Smooth muscle cell of the brain vasculature (primary cell): Measurements from ENCODE around the gene PSMC3.
A peak's percentile ranks its signal among the peaks of the same experiment; 100 is the strongest.

Experiments
- DNase-seq: peaks from one replicate; pipeline ENCODE4 v3.0.0-alpha.2; 2012; ENCODE audit warnings: low read depth, low spot score

The PSMC3 gene

DNA sequence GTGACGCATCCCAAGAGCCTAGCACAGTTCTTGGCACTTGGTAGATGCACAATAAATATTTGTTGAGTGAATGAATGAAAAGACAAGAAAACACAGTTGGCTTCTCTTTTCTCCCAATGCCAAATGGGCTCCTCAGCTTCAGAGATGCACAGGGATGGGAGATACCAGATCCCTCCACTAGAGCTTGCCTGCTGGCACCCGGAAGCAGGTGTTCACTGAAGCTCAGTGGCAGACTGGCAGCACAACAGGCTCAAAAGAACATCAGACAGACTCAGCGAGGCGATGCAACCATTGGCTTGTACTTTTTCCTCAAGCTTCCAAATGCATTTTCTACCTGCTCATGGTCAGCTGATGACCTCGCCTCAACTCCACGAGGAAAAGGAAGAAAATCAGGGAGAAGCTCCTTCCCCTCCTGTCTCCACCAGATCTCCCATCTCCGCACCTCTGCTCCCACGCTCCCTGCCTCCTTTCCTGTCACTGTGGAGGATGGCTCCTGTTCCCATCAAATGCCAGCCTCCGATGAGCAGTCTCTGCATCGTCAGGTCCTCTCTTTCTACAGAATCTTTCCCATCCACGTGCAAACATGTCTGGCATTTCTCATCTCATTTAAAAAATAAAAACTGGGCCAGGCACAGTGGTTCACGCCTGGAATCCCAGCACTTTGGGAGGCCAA is 16.9 kb upstream of the PSMC3 start:
- no peak for DNase-seq

- DNase-seq, result no peak
Observed at GRCh38 chr11:47442514-47442913, 16.3 kb upstream of the PSMC3 start.

GRCh38 chr11:47441421-47441820 is 15.2 kb upstream of the PSMC3 start:
- DNase-seq, result no peak

DNA sequence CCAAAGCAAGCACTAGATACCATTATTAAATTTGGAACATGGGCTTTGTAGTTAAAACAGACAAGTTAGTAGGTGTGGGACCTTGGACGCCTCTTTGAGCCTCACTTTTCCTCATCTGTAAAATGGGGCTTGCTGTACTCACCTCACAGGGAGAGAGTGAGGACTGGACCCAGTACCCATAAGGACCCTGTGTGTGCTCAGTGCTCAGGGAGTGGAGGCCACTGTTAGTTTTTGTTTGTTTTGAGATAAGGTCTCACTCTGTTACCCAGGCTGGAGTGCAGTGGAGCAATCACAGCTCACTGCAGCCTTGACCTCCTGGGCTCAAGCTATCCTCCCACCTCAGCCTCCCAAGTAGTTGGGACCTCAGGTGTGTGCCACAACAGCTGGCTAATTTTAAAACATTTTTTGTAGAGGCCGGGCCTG is 13.8 kb upstream of the PSMC3 start:
- DNase-seq, result no peak

- no peak for DNase-seq
Observed at GRCh38 chr11:47438721-47439120, 12.5 kb upstream of the PSMC3 start.

DNA sequence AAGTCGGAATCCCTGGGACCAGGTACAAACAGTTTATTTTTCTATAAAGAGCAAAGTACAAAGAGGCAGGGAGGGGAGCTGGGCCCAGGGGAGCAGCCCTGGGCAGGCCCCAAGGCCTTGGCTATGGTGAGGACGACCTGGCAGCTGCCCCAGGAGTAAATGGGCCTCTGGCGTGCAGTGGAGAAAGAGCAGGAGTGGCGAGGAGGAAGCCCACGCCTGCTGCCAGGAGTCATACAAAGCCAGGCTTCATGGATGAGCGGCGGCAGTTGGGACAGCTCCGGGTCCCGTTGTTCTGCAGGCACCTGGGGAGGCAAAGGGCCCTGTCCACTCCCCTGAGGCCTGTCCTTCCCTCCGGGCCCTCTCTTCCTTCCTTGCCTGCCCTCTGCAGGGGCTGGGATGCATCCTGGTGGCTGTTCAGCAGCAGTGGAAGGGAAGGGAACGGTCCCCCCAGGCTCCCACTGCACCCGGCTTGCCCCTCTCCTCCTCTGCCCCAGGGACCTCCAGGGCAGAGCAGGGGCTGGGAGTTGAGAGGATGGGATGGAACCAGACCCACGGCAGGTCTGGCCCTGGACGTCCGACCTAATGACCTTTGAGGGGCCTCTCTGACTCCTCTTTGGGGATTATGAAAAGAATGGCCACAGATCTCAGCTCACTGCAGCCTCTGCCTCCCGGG is 11.6 kb upstream of the PSMC3 start:
- DNase-seq, result no peak

GRCh38 chr11:47437218-47437745 is 11.0 kb upstream of the PSMC3 start:
- no peak for DNase-seq

GRCh38 chr11:47436726-47437125 is 10.5 kb upstream of the PSMC3 start:
- DNase-seq, result no peak

GRCh38 chr11:47435687-47436086 is 9.4 kb upstream of the PSMC3 start:
- DNase-seq, result no peak

GRCh38 chr11:47434011-47434786 is 8.0 kb upstream of the PSMC3 start:
- no peak for DNase-seq

- no peak for DNase-seq
Observed at GRCh38 chr11:47433157-47433556, 6.9 kb upstream of the PSMC3 start.

DNA sequence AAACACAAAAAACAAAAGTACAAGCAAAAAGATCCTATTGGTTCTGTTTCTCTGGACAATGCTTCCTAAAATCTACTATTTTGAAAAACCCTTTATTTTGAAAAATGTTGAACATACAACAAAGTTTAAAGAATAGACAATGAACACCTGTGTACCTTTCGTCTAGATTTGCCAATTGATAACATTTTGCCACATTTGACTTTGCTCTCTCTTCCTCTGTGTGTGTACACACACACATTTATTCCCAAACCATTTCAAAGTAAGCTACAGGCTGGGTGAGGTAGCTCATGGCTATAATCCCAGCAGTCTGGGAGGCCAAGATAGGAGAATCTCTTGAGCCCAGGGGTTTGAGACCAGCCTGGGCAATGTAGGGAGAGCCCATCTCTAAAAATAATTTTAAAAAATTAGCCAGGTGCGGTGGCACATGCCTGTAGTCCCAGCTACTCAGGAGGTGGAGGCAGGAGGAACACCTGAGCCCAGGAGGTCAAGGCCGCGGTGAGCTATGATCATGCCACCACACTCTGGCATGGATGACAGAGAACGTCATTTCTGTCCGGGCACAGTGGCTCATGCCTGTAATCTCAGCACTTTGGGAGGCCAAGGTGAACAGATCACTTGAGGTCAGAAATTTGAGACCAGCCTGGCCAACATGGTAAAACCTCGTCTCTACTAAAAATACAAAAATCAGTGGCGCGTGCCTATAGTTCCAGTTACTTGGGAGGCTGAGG is 5.3 kb upstream of the PSMC3 start:
- no peak for DNase-seq

DNA sequence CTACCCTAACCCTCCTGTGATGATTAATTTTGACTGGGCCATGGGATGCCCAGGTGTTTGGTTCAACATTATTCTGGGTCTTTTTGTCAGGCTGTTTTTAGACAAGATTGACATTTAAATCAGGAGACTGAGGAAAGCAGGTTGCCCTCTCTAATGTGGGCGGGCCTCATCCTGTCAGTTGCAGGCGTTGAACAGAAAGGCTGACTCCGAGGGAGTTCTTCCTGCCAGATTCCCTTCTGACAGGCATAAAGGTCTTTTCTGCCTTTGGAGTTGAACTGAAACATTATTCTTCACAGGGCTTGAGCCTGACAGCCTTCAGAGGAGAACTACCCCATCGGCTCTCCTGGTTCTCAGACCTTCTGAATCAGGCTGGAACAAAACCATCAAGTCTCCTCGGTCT is 4.3 kb upstream of the PSMC3 start:
- no peak for DNase-seq

GRCh38 chr11:47425611-47426010 is 628 bp downstream of the PSMC3 start:
- no peak for DNase-seq

DNA sequence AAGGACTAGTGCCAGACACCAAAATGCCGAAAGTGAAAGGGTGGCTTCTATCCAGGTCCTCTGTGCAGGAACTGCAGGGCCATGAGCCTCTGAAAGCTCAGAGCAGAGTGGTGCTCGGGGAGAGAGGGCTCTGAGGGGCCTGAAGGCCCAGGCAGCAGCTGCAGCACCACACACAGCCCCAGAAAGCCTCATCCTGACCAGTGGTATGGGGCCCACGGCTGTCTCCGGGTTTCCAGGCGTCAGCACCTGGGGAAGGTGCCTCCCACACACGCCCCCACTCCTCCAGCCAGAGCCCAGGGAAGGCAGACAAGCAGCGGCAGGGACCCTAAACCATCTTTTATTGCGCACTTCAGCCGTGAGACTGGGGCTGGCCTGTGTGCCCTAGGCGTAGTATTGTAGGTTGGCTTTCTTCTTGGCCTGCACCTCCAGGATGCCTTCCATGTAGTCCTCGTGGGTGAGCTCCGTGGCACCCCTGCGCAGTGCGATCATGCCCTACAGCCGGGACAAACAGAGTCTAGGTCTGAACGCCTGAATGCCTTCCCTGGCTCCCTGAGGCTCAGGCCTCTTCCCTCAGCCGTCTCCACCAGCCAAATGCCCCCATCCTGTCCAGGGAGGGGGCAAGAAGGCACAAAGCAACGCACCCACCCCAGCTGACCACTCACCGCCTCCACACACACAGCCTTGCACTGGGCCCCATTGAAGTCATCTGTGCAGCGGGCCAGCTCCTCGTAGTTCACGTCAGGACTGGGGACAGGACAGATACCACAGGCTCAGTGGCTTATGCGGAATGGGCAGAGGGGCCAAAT is 7.6 kb downstream of the PSMC3 start:
- DNase-seq, result no peak

DNA sequence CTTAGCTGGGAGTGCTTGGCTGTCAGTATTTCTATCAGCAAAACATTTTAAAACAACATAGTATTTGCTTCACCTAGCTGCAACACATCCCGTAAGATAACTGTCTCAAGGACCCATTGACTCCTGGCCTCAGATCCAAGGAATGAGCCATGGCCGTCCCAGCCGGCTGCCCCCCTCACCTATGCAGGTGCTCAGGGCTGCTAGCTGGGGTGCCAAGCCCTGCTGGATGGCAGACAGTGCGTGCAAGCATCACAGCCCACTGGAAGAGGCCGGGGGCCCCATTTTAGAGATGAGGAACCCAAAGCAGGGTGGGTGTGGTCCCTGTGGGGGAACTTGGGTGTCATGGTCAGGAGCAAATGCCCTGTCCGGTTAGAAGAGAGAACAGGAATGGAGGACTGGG is 8.5 kb downstream of the PSMC3 start:
- no peak for DNase-seq

DNA sequence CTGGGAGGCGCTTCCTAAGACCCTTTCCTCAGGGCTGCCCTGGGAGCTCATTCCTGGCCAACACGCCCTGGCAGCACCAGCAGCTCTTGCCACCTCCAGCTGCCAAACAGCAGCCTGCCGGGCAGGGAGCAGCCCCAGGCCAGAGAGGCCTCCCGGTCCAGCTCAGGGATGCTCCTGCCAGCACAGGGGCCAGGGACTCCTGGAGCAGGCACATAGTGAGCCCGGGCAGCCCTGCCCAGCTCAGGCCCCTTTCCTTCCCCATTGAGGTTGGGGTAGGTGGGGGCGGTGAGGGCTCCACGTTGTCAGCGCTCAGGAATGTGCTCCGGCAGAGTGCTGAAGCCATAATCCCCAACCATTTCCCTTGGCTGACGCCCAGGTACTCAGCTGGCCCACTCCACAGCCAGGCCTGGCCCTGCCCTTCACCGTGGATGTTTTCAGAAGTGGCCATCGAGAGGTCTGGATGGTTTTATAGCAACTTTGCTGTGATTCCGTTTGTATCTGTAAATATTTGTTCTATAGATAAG is 10.2 kb downstream of the PSMC3 start:
- peak; percentile 66 for DNase-seq

- DNase-seq, result no peak
Observed at GRCh38 chr11:47415091-47415854, 11.0 kb downstream of the PSMC3 start.

DNA sequence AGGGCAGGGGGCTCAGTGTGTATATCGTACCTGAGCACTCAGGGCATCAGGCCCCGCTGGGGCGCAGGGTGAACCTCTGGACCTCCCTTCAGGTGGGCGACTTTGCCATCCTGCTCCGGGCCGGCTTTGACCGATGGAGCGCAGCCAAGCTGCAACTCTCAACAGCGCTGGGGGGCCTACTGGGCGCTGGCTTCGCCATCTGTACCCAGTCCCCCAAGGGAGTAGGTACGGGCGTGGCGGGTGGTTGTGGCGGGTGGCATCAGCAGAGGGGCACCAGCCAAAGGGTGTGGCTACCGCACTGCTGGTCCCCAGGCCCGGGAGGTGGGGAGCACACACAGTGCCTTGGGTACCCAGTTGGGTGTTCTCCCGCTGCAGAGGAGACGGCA is 11.6 kb downstream of the PSMC3 start:
- no peak for DNase-seq
